ENCODE data around the gene ZNRF2. TPM values are rescaled to one million over a fixed set of nuclear protein-coding genes. Genes with fewer than 3 reads are reported as not detected.
A peak's percentile ranks its signal among the peaks of the same experiment; 100 is the strongest.

Gene ZNRF2
- total RNA-seq, 1 donor: 5.8 TPM

DNA sequence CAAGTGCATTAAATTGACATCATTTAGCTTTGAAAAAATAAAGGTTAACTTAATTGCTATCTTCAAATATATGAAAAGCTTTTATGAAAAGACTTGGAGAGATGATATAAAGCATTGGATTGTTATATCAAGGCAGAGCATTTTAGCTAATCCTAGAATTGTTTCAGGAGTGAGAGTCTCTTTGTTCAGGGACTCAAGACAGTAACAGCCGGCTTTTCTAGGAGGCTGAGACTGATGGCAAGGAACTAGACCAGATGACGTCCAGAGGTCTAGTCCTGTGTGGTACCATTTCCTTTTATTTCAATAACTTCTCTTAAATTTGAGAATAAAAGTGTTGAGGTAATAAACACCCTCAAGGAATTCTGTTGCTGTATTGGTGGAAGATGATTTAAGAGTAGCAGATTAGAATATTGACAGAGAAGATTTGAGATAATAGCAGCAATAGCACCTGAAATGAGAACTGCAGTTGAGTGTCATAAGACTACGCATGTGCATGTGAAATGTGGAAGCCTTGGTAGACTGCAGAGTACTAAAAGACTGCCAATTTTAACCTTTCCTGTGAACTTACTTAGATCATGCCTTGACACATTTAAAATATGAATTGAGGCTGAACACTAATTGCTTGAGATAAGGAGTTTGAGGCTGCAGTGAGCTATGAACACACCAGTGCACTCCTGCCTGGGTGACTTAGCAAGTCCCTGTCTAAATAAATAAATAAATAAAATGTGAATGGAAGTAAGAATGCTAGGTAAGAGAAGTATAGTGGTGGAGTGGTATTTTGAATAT, 79.6 kb downstream of the ZNRF2 start:
- DNase-seq (ENCODE audit: low read depth): no peak
- TF ChIP-seq, protein P1, sequence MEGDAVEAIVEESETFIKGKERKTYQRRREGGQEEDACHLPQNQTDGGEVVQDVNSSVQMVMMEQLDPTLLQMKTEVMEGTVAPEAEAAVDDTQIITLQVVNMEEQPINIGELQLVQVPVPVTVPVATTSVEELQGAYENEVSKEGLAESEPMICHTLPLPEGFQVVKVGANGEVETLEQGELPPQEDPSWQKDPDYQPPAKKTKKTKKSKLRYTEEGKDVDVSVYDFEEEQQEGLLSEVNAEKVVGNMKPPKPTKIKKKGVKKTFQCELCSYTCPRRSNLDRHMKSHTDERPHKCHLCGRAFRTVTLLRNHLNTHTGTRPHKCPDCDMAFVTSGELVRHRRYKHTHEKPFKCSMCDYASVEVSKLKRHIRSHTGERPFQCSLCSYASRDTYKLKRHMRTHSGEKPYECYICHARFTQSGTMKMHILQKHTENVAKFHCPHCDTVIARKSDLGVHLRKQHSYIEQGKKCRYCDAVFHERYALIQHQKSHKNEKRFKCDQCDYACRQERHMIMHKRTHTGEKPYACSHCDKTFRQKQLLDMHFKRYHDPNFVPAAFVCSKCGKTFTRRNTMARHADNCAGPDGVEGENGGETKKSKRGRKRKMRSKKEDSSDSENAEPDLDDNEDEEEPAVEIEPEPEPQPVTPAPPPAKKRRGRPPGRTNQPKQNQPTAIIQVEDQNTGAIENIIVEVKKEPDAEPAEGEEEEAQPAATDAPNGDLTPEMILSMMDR (IDR thresholded peaks at IDR 0.05; ENCODE audit: insufficient read depth, low read length): no peak
- no peak overlapping the region for H3K4me3 ChIP-seq (ENCODE audit: low read depth, low read length)

DNA sequence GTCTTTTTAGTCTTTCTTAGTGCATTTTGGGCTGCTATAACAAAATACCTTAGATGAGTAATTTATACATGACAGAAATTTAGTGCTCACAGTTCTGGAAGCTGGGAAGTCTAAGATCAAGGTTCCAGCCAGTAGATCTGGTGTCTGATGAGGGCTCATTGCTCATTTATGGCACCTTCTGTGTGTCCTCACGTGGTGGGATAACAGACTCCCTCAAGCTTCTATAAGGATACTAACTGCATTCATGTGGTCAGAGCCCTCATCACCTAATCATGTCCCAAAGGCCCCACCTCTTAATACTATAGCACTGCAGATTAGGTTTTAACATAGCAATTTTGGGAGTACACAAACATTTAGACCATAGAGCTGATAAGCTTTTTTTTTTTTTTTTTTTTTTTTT, 80.4 kb downstream of the ZNRF2 start:
- TF ChIP-seq, protein P1 (IDR thresholded peaks at IDR 0.05; ENCODE audit: insufficient read depth, low read length): no peak
- DNase-seq (ENCODE audit: low read depth): no peak
- H3K4me3 ChIP-seq (ENCODE audit: low read depth, low read length): no peak overlapping the region

DNA sequence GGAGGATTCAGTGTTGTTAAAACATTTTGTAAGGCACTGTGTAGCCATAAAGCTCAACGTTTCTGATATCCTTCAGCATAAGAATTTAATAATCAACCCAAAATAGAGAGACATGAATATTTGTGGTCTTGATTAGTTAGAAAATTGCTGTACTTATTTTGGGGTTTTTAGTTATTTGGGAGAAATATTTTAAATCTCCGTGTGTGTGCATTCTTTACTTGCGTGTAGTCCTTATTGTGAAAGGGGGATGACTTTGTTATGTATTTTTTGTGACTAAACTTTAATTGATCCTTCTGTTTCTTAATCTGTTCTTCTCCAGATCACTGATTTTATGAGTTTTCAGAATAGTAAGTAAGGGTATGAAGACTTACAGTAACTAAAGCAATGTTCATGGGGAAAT, 81.2 kb downstream of the ZNRF2 start:
- TF ChIP-seq, protein P1 (IDR thresholded peaks at IDR 0.05; ENCODE audit: insufficient read depth, low read length): no peak
- no peak for DNase-seq (ENCODE audit: low read depth)

DNA sequence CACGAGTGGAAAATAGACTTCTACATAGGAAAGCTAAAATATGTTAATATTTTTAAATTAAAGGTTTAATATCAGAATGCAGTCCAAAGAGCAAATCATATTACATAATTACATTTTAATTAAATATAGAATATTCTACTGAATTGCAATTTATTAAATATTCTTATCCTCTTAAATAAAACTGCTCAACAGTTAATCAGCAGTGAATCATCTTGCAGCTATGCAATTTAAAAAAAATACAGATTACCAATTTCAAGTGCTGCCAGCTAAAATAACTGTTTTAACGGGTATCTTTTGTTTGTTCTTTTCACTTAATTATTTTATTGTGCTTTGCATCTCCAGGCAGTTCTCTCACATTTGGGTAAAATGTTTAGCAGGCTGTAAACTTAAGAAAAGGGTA, 82.2 kb downstream of the ZNRF2 start:
- H3K4me3 ChIP-seq (ENCODE audit: low read depth, low read length): no peak overlapping the region
- TF ChIP-seq, protein P1 (IDR thresholded peaks at IDR 0.05; ENCODE audit: insufficient read depth, low read length): no peak
- DNase-seq (ENCODE audit: low read depth): peak; percentile 49

More for the DNA sequence above, 81.2 kb downstream of the ZNRF2 start:
- H3K4me3 ChIP-seq (ENCODE audit: low read depth, low read length): no peak overlapping the region

DNA sequence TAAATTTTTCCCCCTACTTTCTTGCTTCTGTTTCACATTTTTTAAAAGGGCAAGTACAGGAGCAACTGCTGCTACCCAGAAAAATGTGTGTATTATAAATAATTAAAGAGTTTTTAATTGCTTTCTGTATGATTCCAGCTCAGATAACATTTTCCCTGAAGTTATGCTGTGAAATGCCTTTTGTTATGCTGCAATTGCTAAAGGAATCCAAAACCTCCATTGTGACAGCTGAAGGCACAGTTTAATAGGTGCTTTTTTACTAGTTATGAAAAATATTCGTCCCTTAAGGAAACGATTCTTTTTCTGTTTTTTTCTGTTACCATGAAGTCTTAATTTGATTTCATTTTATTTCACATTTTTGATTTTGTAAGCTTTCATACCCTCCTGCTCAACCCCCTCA, 83.2 kb downstream of the ZNRF2 start:
- no peak for DNase-seq (ENCODE audit: low read depth)
- no peak overlapping the region for H3K4me3 ChIP-seq (ENCODE audit: low read depth, low read length)
- TF ChIP-seq, protein P1 (IDR thresholded peaks at IDR 0.05; ENCODE audit: insufficient read depth, low read length): no peak

DNA sequence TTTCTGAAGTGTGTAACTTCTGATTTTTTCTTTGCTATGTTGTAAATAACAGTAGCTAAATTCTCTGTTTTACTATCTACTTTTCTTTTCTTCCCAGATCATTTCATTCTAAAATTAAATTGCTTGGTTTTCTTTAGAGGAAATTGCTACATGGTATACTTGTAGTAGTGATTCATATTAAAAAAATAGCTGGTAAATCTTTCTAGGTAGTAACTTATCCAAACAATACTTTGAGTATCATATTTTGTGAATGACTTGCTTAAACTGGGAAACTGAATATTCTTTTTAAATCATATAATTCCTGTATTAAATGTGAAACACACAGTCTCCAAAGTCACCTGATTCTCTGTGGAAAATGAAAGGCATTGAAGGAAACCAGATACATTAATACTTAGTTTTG, 85.5 kb downstream of the ZNRF2 start:
- peak; percentile 8 for DNase-seq (ENCODE audit: low read depth)
- TF ChIP-seq, protein P1 (IDR thresholded peaks at IDR 0.05; ENCODE audit: insufficient read depth, low read length): no peak
- H3K4me3 ChIP-seq (ENCODE audit: low read depth, low read length): no peak overlapping the region

DNA sequence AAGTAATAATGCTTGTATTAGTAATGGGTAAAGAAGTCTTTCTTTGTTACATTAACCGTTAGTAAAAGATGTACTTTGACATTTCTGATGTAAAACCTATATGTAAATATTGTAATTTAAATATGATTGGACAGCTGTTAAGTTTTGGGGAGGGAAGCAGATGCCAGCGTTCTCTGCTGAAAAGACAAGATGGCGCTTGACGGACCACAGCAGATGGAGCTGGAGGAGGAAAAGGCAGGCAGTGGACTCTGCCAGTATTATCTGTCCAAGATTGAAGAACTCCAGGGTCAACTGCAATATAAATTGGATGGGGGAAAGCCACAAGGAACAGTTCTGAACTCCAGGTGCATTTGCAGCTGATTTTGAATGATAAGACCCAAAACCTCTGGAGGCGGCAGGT, 86.9 kb downstream of the ZNRF2 start:
- TF ChIP-seq, protein P1 (IDR thresholded peaks at IDR 0.05; ENCODE audit: insufficient read depth, low read length): no peak
- no peak for DNase-seq (ENCODE audit: low read depth)
- H3K4me3 ChIP-seq (ENCODE audit: low read depth, low read length): no peak overlapping the region

Measured in fibroblast of the aortic adventitia (primary cell).